NCI-H1694 treated with DMSO at 0.1 percent for 48 hours (cell line): ENCODE measurements around the gene C1orf174.

ENCODE experiments used
- DNase-seq: peaks from one replicate; lab custom pipeline; 2025; lab: John Stamatoyannopoulos, UW

Gene C1orf174

GRCh38 chr1:3909615-3910014 lies 9.5 kb upstream of the C1orf174 start:
- no peak for DNase-seq

GRCh38 chr1:3908886-3909517 lies 8.9 kb upstream of the C1orf174 start:
- no peak for DNase-seq

- DNase-seq = no peak
Observed at GRCh38 chr1:3907621-3908165, 7.6 kb upstream of the C1orf174 start.

- DNase-seq = no peak
Observed at GRCh38 chr1:3907031-3907534, 7.0 kb upstream of the C1orf174 start.

- no peak for DNase-seq
Observed at GRCh38 chr1:3906672-3907020, 6.6 kb upstream of the C1orf174 start.

- DNase-seq = no peak
Observed at GRCh38 chr1:3905953-3906671, 6.0 kb upstream of the C1orf174 start.

- DNase-seq = no peak
Observed at GRCh38 chr1:3905266-3905952, 5.3 kb upstream of the C1orf174 start.

GRCh38 chr1:3904843-3905185 lies 4.7 kb upstream of the C1orf174 start:
- no peak for DNase-seq

GRCh38 chr1:3904006-3904842 lies 4.2 kb upstream of the C1orf174 start:
- DNase-seq = no peak

GRCh38 chr1:3903141-3904005 lies 3.3 kb upstream of the C1orf174 start:
- DNase-seq = no peak

GRCh38 chr1:3902571-3903091 lies 2.6 kb upstream of the C1orf174 start:
- no peak for DNase-seq

GRCh38 chr1:3902111-3902511 lies 2.0 kb upstream of the C1orf174 start:
- DNase-seq = no peak

GRCh38 chr1:3900969-3901529 lies 977 bp upstream of the C1orf174 start:
- DNase-seq = no peak

GRCh38 chr1:3899754-3900149 lies 320 bp downstream of the C1orf174 start:
- DNase-seq = no peak

- no peak for DNase-seq
Observed at GRCh38 chr1:3898994-3899753, 898 bp downstream of the C1orf174 start.

GRCh38 chr1:3898475-3898735 lies 1.7 kb downstream of the C1orf174 start:
- DNase-seq = no peak

- DNase-seq = no peak
Observed at GRCh38 chr1:3896396-3897000, 3.6 kb downstream of the C1orf174 start.

- DNase-seq = no peak
Observed at GRCh38 chr1:3895951-3896325, 4.1 kb downstream of the C1orf174 start.

GRCh38 chr1:3895279-3895950 lies 4.7 kb downstream of the C1orf174 start:
- no peak for DNase-seq
